Omental fat pad (tissue), 4 donors: ENCODE data around the gene C16orf74. TPM values are rescaled to one million over a fixed set of nuclear protein-coding genes. Genes with fewer than 3 reads are reported as not detected.

Experiments
- ATAC-seq: fragments of 150-250 bp; one replicate; pipeline ENCODE4 v1.9.1; 2016; ENCODE audit warnings: mild to moderate bottlenecking, moderate library complexity; ENCODE audit not compliant: low FRiP score
- DNase-seq: peaks from one replicate; pipeline ENCODE4 v3.0.0-alpha.2; 2019; ENCODE audit warnings: low spot score
- CTCF ChIP-seq, 3 donors: fragments of 450-650 bp; IDR thresholded peaks; one replicate each; pipeline ENCODE4 v1.5.1; 2016 to 2017; ENCODE audit warnings: antibody characterized with exemption in 3 of 3, mild to moderate bottlenecking in 3 of 3, moderate library complexity in 2 of 3
- total RNA-seq, 4 donors: library from RNA; depleted of rRNA; stranded (reverse); fragments of >200 nt; gene quantifications; one replicate each; pipeline ENCODE4 v1.1.0, GENCODE V29; 2016

C16orf74 gene
- total RNA-seq, 4 donors from 2014 or later: 1.1 to 3.5 (median 2.8) TPM

GRCh38 chr16:85663891-85664321 lies 87.0 kb downstream of the C16orf74 start:
- DNase-seq (no peak), ATAC-seq (no peak)

GRCh38 chr16:85662976-85663830 lies 87.7 kb downstream of the C16orf74 start:
- no peak for TF ChIP-seq CTCF (IDR thresholded peaks at IDR 0.05)
- no peak for DNase-seq

More at GRCh38 chr16:85663891-85664321, 87.0 kb downstream of the C16orf74 start:
- TF ChIP-seq CTCF (IDR thresholded peaks at IDR 0.05): no peak

GRCh38 chr16:85662482-85662812 lies 88.4 kb downstream of the C16orf74 start:
- no peak for TF ChIP-seq CTCF (IDR thresholded peaks at IDR 0.05)
- ATAC-seq: no peak
- no peak for DNase-seq

More at GRCh38 chr16:85662976-85663830, 87.7 kb downstream of the C16orf74 start:
- ATAC-seq: no peak

GRCh38 chr16:85661740-85662481 lies 89.0 kb downstream of the C16orf74 start:
- TF ChIP-seq CTCF (IDR thresholded peaks at IDR 0.05): no peak
- ATAC-seq (no peak), DNase-seq (no peak)

- ATAC-seq (no peak), DNase-seq (no peak)
- no peak for TF ChIP-seq CTCF (IDR thresholded peaks at IDR 0.05)
These were observed 89.8 kb downstream of the C16orf74 start for GRCh38 chr16:85660843-85661739.

GRCh38 chr16:85659805-85660511 lies 90.9 kb downstream of the C16orf74 start:
- no peak for ATAC-seq
- DNase-seq: no peak
- no peak for TF ChIP-seq CTCF (IDR thresholded peaks at IDR 0.05)
